Inflammatory macrophage (primary cell): ENCODE results near the gene HOXC11.

Source experiments
- DNase-seq, 2 donors: peaks; one replicate each; pipeline ENCODE4 v3.0.0-alpha.2; 2020 to 2022
- total RNA-seq, 18 experiments: gene quantifications; one replicate each; lab custom pipeline; 2026; ENCODE audit warnings: mixed read lengths in 6 of 18, inconsistent platforms in 2 of 18; lab: John Stamatoyannopoulos, UW

HOXC11 gene
- total RNA-seq = 0 to 0.09 (median 0) reads per million in 18 experiments

- no peak for DNase-seq
Observed at GRCh38 chr12:53972722-53973235, at the start of gene HOXC11. TSS of gene HOXC11 (plus strand) at chr12:53973126. CDS start at chr12:53973242, 116 bp downstream.

- no peak for DNase-seq
Observed at GRCh38 chr12:53924521-53925405, 48.2 kb upstream of the HOXC11 start.

GRCh38 chr12:53927220-53928029 is 45.5 kb upstream of the HOXC11 start:
- no peak for DNase-seq

GRCh38 chr12:53928054-53928835 is 44.7 kb upstream of the HOXC11 start:
- no peak for DNase-seq

GRCh38 chr12:53929527-53929926 is 43.4 kb upstream of the HOXC11 start:
- no peak for DNase-seq

- DNase-seq = no peak
Observed at GRCh38 chr12:53930591-53931255, 42.2 kb upstream of the HOXC11 start.

- no peak for DNase-seq
Observed at GRCh38 chr12:53931844-53932581, 40.9 kb upstream of the HOXC11 start.

GRCh38 chr12:53932915-53933314 is 40.0 kb upstream of the HOXC11 start:
- no peak for DNase-seq

- DNase-seq = no peak
Observed at GRCh38 chr12:53935383-53936341, 37.3 kb upstream of the HOXC11 start.

GRCh38 chr12:53937099-53937498 is 35.8 kb upstream of the HOXC11 start:
- DNase-seq = no peak

- no peak for DNase-seq
Observed at GRCh38 chr12:53937596-53938325, 35.2 kb upstream of the HOXC11 start.

GRCh38 chr12:53938326-53939140 is 34.4 kb upstream of the HOXC11 start, which contains the start of gene HOXC13:
TSS of gene HOXC13 (plus strand) at chr12:53938831. CDS start at chr12:53938907, 76 bp downstream.
- DNase-seq = no peak

GRCh38 chr12:53939141-53940108 is 33.5 kb upstream of the HOXC11 start:
- no peak for DNase-seq

- no peak for DNase-seq
Observed at GRCh38 chr12:53940443-53941014, 32.4 kb upstream of the HOXC11 start.

GRCh38 chr12:53941187-53941586 is 31.7 kb upstream of the HOXC11 start:
- DNase-seq = no peak

- no peak for DNase-seq
Observed at GRCh38 chr12:53941750-53942149, 31.2 kb upstream of the HOXC11 start.
